Measurements from ENCODE around the gene KIFC3. TPM values are rescaled to one million over a fixed set of nuclear protein-coding genes. Genes with fewer than 3 reads are reported as not detected.
"Not testable (repeated sequence)": the region's sequence is repeated elsewhere in the genome, so short reads cannot be mapped to it uniquely, and the experiment has no call there.

KIFC3 gene
- total RNA-seq, 4 donors from 2014 or later: 50.9 to 87.0 (median 60.2) TPM

- H3K4me1 ChIP-seq: peaks cover 0 to 21% (median 4%) of the 10 kb centered on the region in 4 donors
- no peaks in the 10 kb centered on the region for H3K27me3 ChIP-seq
- H3K4me3 ChIP-seq: no peak overlapping the region
- DNase-seq (ENCODE audit: low spot score in 2 of 2): no peak
- no peak overlapping the region for H3K27ac ChIP-seq
- 91% methylated on average over 7 of the region's 7 CpGs for WGBS, 2 donors
- no peaks in the 10 kb centered on the region for H3K9me3 ChIP-seq
- peaks cover 0 to 80% (median 3%) of the 10 kb centered on the region in 3 donors for H3K36me3 ChIP-seq
- TF ChIP-seq EP300 (IDR thresholded peaks at IDR 0.05) (no peak), CTCF (IDR thresholded peaks at IDR 0.05) (no peak), POLR2A (IDR thresholded peaks at IDR 0.05) (no peak)
Observed at GRCh38 chr16:57784334-57784733, 18.0 kb downstream of the KIFC3 start.

GRCh38 chr16:57783883-57784282 is 18.4 kb downstream of the KIFC3 start:
- DNase-seq (ENCODE audit: low spot score in 2 of 2): no peak
- TF ChIP-seq EP300 (IDR thresholded peaks at IDR 0.05) (no peak), CTCF (IDR thresholded peaks at IDR 0.05) (no peak), POLR2A (IDR thresholded peaks at IDR 0.05) (no peak)
- no peak overlapping the region for H3K4me3 ChIP-seq

DNA sequence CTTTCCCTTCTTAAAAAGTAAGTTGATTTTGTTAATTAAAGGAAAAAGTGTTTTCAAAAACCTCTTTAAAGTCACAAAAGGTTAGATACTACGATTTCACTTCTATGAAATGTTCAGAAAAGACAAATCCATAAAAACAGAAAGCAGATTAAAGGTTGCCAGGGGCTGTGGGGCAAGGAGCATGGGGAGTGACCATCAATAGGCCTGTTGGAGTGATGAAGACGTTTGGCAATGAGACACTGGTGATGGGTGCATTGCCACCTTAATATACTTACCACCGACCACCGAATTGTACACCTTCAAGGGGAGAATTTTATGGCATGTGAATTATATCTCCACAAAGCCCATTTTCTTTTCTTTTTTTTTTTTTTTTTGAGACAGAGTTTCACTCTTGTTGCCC is 19.2 kb downstream of the KIFC3 start:
- Histone ChIP-seq H3K27me3 (no peaks in the 10 kb centered on the region), H3K4me1 (peaks cover 0 to 19% (median 4%) of the 10 kb centered on the region in 4 donors), H3K36me3 (peaks cover 0 to 76% (median 3%) of the 10 kb centered on the region in 3 donors), H3K4me3 (no peak overlapping the region), H3K27ac (no peak overlapping the region), H3K9me3 (no peaks in the 10 kb centered on the region)
- no peak for TF ChIP-seq CTCF (IDR thresholded peaks at IDR 0.05)
- TF ChIP-seq POLR2A (IDR thresholded peaks at IDR 0.05): no peak
- TF ChIP-seq EP300 (IDR thresholded peaks at IDR 0.05): no peak
- 79 to 83% methylated on average over 4 of the region's 4 CpGs for WGBS, 2 donors
- no peak for DNase-seq (ENCODE audit: low spot score in 2 of 2)

More at GRCh38 chr16:57783883-57784282, 18.4 kb downstream of the KIFC3 start:
- H3K27me3 ChIP-seq: no peaks in the 10 kb centered on the region
- H3K36me3 ChIP-seq: peaks cover 0 to 80% (median 3%) of the 10 kb centered on the region in 3 donors
- H3K4me1 ChIP-seq: peaks cover 0 to 21% (median 4%) of the 10 kb centered on the region in 4 donors
- H3K27ac ChIP-seq: no peak overlapping the region
- WGBS, 2 donors: 87 to 88% methylated on average over 8 of the region's 8 CpGs
- no peaks in the 10 kb centered on the region for H3K9me3 ChIP-seq

DNA sequence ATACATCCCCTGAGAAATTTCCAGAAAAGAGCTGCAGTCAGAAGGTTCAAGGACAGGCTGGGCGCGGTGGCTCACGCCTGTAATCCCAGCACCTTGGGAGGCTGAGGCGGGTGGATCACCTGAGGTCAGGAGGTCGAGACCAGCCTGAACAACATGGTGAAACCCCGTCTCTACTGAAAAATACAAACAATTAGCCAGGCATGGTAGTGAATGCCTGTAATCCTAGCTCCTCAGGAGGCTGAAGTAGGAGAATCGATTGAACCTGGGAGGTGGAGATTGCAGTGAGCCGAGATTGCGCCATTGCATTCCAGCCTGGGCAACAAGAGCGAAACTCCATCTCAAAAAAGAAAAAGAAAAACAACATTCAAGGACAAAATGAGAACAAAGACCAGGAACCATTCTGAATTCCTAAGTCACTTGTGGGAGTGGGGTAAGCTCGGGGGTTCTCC is 19.7 kb downstream of the KIFC3 start:
- not testable (repeated sequence) for H3K27ac ChIP-seq; H3K9me3 ChIP-seq; DNase-seq (ENCODE audit: low spot score in 2 of 2); H3K27me3 ChIP-seq; H3K4me3 ChIP-seq
- 91 to 92% methylated on average over 11 of the region's 11 CpGs for WGBS, 2 donors
- H3K4me1 ChIP-seq: peaks cover 0 to 14% (median 4%) of the 10 kb centered on the region in 4 donors
- H3K36me3 ChIP-seq: peaks cover 0 to 76% (median 3%) of the 10 kb centered on the region in 3 donors

DNA sequence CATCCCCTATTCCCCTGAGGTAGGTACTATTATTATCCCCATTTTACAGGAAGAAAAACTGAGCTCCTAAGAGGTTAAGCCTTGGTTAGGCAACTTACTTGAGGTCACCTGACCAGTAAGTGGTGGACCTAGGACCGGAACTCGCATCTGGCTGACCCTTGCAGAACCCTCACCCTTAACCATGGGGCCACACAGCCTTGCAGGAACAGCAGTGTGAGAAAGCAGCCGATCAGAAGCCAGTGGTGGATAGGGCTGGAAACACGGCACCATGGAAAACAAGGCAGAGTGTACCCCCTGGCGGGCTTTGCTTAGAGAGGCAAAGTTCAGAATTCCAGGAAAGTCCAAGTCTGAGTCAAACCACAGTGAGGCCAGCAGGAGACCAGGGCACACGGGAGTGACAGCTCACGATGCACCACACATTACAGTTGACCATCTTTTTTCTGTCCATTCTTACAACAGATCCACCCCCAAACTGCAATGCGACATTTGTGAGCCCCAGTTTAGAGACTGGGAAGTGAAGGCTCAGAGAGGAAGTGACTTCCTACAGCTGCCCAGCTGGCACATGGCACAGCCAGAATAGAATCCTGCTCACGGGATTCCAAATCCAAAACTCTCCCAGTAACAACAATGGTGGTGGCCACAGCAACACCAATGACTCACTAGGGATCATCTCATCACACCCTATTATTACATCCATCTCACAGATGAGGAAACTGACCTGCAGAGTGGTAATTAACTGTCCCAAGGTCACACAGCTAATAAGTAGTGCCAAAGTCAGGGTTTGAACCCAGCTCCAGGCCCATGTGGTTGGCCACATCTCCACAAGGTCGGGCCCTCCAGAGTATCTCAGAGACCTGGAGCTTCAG is 20.3 kb downstream of the KIFC3 start:
- H3K36me3 ChIP-seq: peaks cover 0 to 71% (median 3%) of the 10 kb centered on the region in 3 donors
- DNase-seq (ENCODE audit: low spot score in 2 of 2): no peak
- WGBS, 2 donors: 85 to 91% methylated on average over 10 of the region's 10 CpGs

More for the DNA sequence above, 20.3 kb downstream of the KIFC3 start:
- Histone ChIP-seq H3K9me3 (no peaks in the 10 kb centered on the region), H3K27ac (no peak overlapping the region), H3K4me1 (peaks cover 0 to 7% (median 2%) of the 10 kb centered on the region in 4 donors), H3K4me3 (no peak overlapping the region), H3K27me3 (no peaks in the 10 kb centered on the region)
- TF ChIP-seq EP300 (IDR thresholded peaks at IDR 0.05) (no peak), CTCF (IDR thresholded peaks at IDR 0.05) (no peak), POLR2A (IDR thresholded peaks at IDR 0.05) (no peak)
